T-helper 1 cell treated with Interleukin-12 subunit alpha and Interleukin-12 subunit beta and Interleukin-4 antibody, amounts not matched to agents 30 ng/mL and 1 ng/mL, for 36 hours (primary cell): ENCODE measurements around the gene ZSWIM7. TPM values are rescaled to one million over a fixed set of nuclear protein-coding genes. Genes with fewer than 3 reads are reported as not detected.

Experiments used
- intact Hi-C: fragments of 100-400 bp; cut with micrococcal nuclease; formaldehyde crosslinking; loops from one replicate; pipeline ENCODE4 v1.15.1; 2024
- total RNA-seq: library from RNA; stranded (reverse); gene quantifications from 2 replicates; pipeline ENCODE4 v1.2.3, GENCODE V29; 2022

The ZSWIM7 gene
- total RNA-seq, 1 donor from 2014 or later: 9.2 TPM

GRCh38 chr17:15935891-15936290 lies 63.6 kb downstream of the ZSWIM7 start:
- intact Hi-C loops: no loop called here

- intact Hi-C loops: no loop called here
Observed at GRCh38 chr17:15934866-15935265, 64.6 kb downstream of the ZSWIM7 start.

DNA sequence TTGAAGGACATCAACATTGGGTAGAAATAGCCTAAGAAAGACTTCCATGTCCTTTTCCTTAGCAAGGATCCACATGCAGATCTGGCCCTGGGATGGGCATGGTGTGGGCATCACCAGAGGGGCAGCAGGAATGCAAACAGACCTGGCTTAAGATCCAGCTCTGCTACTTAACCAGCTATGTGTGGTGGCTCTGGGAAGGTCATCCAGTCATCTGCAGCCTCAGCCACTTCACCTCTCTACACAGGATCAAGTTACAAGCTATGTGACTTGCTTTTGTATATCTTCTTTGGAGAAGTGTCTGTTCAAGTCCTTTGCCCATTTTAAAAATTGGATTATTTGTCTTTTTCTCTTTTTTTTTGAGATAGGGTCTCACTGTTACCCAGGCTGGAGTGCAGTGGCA lies 68.1 kb downstream of the ZSWIM7 start:
- intact Hi-C loops: no loop called here

DNA sequence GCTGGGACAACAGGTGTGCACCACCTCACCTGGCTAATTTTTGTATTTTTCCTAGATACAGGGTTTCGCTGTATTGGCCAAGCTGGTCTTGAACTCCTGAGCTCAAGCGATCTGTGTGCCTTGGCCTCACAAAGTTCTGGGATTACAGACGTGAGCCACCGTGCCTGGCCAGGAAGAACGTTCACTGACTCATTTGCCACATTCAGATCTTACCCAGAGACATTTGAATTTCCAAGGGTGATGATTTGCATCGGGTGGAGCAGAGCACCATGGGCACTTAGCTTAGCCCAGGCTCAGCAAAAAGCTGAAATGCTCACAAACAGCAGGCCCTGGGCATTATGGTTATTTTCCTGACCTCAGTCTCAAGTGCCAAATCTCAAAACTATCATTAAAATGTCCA lies 69.1 kb downstream of the ZSWIM7 start:
- intact Hi-C loops: no loop called here

- intact Hi-C loops: no loop called here
Observed at GRCh38 chr17:15929941-15930340, 69.6 kb downstream of the ZSWIM7 start.

DNA sequence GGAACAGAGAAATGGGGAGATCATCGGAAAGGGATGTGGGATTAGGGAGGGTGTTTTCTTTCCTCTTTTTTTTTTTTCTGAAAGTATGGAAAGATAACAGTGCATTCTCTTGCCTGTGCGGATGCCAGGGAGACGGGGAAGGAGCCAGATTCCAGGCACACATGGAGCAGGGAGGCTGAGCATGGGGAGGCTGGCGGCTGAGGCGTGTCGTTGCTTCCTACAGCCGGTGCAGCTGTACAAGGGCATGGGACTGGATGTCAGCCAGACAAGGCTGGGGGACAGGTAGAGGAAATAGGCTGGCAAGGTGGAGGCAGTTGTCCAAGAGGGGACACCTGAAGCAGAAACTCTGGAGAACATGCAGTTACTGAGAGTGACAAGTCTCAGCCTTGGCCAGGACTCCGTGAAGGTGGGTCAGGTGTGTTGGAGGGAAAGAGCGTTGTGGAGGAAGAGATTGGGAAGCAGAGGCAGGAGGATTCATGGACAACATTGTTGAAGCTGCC lies 71.2 kb downstream of the ZSWIM7 start:
- intact Hi-C loops: no loop called here

Other genes with a start within 250 kb of the ZSWIM7 start
- gene ADORA2B, start 54.6 kb downstream of the ZSWIM7 start, total RNA-seq: 0.12 and 0.20 TPM in 2 replicates
- gene TTC19, start 120 bp upstream of the ZSWIM7 start, total RNA-seq: 28.0 and 34.9 TPM in 2 replicates
- gene NCOR1, start 215.8 kb upstream of the ZSWIM7 start, total RNA-seq: 154 TPM in 2 replicates
- 27.4 and 32.7 TPM in 2 replicates for gene PIGL, start 217.5 kb upstream of the ZSWIM7 start, total RNA-seq